Testis (tissue), 2 donors: ENCODE results near the gene GBF1.

Source experiments
- CTCF ChIP-seq, 3 experiments: fragments of 450-650 bp in 2 of 3; fragments of 200-600 bp in 1 of 3; sonication (generic) in 1 of 3; IDR thresholded peaks; one replicate each; pipeline ENCODE4 v1.5.1; 2016 to 2019; ENCODE audit warnings: antibody characterized with exemption in 3 of 3, mild to moderate bottlenecking in 2 of 3, moderate library complexity in 1 of 3
- POLR2A ChIP-seq: fragments of 450-650 bp; IDR thresholded peaks from one replicate; pipeline ENCODE4 v1.6.1; 2017; ENCODE audit warnings: antibody characterized with exemption, mild to moderate bottlenecking, moderate library complexity

GRCh38 chr10:102247734-102248133, 2.4 kb downstream of the GBF1 start:
- no peak for TF ChIP-seq CTCF (IDR thresholded peaks at IDR 0.05)
- TF ChIP-seq POLR2A = no peak
